NK-92 (cell line): ENCODE results near the gene MLLT3.

Experiments used
- DNase-seq: peaks from one replicate; lab custom pipeline; 2025; ENCODE audit not compliant: unreplicated experiment; lab: John Stamatoyannopoulos, UW

Gene MLLT3

DNA sequence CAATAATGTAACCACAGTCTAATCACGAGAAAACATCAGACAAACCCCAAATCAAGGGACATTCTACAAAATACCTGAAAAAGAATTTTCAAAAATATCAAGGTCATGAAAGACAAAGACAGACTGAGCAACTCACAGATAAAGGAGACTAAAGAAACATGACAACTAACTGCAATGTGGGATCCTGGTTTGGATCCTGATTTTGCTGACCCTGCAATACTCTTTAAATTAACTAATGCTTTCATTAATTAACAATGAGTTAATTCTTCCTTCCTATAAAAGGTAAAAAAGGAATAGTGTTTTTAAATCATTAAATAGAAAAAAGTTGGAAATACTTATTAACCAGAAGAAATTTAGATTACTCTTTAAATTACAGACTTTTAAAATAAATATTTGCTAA, 103.6 kb downstream of the MLLT3 start:
- no peak for DNase-seq

- no peak for DNase-seq
These were observed 109.0 kb downstream of the MLLT3 start for GRCh38 chr9:20513126-20513913.

GRCh38 chr9:20512636-20513035, 109.7 kb downstream of the MLLT3 start:
- DNase-seq = no peak

DNA sequence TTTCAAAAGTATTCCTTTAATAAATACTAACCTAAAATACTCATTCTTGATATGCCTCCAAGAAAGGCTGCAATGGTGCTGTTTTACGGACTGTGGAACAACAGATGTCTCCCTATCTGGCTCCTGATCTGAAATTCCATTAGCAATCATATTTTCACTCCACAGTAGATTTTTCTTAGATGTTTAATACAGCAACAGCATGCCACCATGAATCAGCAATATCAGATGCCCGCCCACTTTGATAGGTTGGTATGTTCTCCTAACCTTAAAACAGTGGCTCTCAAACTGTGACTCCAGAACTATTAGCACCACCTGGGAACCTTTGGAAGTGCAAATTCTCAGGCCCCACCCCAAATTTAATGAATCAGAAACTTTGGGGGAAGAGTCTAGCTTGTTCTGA, 110.2 kb downstream of the MLLT3 start:
- DNase-seq = no peak

- DNase-seq = no peak
These were observed 110.6 kb downstream of the MLLT3 start for GRCh38 chr9:20511686-20512085.

GRCh38 chr9:20509466-20509865, 112.8 kb downstream of the MLLT3 start:
- DNase-seq = no peak

DNA sequence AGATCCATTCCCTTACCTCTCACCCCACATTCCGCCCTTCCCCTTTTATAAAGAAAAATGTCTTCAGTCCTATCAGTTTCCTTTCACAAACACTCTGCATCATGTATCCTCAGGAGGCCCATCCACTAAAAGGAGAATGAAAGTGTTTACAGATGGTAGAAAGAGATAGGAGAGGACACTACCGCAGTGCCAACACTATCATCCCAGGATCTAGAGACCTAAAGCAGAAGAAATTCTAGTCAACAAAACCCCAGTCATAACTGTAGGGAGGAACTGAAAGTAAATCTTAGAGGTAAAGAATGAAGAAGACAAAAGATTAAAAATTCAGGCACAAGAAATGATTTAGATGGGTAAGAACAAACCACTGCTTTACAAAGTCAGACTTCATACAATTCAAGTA, 114.1 kb downstream of the MLLT3 start:
- DNase-seq = no peak

DNA sequence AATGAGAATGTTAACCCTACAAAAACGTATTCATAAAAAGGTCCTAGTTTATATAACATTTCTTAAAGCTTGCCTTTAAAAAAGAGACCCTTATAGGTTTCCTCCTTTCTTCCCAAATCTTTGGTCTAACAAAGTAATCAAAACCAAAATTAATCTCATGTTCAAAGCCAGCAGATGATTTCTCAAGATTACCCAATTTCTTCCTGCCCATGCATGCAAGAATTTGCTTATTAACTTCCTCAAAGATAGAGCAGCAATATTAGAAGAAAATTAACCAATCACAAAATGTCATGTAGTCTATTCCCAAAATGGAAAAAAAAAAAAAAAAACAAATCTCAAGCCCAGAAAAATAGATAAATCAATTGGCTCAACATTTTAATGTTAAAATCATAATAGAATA, 114.9 kb downstream of the MLLT3 start:
- no peak for DNase-seq

DNA sequence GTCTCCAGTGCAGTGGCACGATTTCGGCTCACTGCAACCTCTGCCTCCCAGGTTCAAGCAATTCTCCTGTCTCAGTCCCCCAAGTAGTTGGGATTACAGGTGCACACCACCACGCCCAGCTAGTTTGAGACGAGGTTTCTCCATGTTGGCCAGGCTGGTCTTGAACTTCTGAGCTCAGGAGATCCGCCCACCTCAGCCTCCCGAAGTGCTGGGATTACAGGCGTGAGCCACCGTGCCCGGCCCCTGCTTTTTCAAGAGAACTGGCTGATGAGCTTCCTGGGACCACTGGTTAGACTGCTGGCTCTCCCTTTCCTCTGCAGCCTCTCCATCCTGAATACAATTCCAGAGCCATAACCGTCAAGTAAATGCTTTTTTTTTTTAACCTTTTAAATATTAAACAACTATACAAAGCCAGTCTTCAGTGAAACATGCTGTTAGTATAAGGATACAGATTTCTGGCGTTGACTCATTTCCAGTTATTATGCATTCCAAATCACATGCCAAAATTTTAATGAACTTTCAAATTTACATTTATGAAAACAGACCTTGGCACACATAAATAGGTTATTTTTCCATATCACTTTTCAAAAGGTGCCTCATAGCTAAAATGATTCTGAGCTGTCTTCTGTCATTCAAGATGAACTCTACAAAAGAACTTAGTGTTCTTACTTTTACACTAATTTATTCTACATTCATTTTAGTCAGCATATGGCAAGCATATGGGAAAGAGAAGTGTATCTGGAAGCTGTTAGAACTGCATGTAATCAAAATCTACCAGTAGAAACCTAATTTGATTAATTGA, 116.0 kb downstream of the MLLT3 start:
- no peak for DNase-seq

DNA sequence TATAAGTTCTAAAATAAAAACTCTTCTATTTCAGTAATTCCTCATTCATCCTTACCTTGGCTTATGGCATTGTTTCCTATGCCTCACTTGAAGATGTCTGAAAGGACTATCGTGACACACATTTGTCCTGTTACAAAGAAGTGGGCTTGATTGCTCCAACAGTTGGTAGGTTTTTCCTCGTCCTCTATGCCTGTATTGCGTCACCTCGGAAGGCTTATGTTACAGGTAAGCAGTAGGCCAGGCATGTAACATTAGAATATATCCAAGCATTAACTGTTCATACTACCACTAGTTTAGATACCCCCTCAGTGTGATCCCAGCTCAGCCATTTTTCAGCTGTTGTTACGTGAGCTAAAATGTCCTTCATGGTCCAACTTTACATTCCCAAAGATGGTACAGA, 116.7 kb downstream of the MLLT3 start:
- no peak for DNase-seq

- DNase-seq = no peak
These were observed 117.4 kb downstream of the MLLT3 start for GRCh38 chr9:20504930-20505329.

DNA sequence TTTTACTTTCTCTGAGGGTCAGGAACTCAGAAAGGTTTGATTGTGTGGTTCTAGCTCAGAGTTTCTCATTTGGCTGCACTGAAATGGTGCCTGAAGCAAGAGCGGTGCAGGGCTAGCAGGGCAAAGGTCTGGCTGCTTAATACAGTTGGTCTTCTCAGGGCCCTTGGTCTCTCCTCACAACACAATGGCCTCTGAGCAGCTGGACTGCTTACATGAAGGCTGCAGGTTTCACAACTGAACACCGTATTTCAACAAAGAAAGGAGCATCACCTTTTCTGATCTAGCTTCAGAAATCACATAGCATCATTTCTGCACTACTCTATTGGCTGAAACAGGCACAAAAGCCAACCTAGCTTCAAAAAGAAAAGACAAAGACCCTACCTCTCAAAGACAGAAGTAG, 122.2 kb downstream of the MLLT3 start:
- no peak for DNase-seq

GRCh38 chr9:20499013-20499412, 123.3 kb downstream of the MLLT3 start:
- DNase-seq = no peak

- no peak for DNase-seq
These were observed 126.0 kb downstream of the MLLT3 start for GRCh38 chr9:20496328-20496727.

- no peak for DNase-seq
These were observed 127.2 kb downstream of the MLLT3 start for GRCh38 chr9:20495098-20495497.

DNA sequence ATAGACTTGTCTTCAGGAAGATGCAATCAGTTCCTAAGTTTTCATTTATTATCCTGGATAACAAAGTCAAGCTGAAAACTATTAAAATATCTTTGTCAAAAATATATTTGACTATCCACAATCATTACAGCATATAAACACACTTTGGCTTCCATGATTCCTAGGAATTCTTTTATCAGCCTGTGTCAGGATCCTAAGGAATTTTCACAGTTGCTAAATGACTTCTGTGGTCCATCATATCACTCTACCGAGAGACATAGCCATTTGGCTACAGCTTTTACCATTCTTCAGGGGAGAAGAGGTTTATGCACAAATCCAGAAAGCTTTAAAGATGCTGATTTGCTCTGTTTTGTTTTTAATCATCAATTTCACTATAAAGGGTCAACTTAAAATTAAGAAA, 128.3 kb downstream of the MLLT3 start:
- DNase-seq = no peak

DNA sequence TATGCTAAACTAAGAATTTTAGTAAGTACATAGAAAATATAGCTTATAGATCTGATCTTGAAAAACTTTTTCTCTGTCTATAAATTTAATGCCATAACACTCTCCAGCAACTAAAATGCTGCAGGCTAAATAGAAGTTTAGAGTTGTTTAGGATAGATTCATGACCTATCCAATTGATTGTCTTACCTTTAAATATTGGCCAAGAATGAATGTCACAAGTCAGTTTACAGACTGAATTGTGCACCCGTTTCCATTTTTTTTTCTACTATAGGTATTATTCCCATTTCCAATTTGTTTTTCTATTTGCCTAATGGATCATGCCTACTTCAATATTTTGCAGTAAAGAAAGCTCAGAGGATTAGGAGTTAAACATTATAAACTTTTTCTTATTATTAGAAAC, 129.5 kb downstream of the MLLT3 start:
- DNase-seq = no peak

DNA sequence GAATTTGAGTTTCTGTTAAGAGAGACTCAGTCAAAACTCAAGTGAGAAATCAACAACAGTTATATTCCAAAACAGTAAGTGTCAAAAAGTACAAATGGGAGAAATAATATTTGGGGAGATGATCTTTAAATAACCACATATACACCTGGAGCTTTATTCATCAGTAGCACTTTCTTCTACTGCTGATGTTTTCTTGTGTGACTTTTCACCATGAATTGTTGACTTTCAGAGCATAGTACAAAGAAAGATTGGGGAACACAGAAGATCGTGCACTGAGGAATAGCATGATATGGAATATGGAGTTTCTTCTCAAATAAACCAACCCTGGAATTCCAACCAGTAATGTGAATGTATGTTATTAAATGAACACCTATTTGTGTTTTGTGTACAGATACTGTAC, 130.7 kb downstream of the MLLT3 start:
- no peak for DNase-seq

DNA sequence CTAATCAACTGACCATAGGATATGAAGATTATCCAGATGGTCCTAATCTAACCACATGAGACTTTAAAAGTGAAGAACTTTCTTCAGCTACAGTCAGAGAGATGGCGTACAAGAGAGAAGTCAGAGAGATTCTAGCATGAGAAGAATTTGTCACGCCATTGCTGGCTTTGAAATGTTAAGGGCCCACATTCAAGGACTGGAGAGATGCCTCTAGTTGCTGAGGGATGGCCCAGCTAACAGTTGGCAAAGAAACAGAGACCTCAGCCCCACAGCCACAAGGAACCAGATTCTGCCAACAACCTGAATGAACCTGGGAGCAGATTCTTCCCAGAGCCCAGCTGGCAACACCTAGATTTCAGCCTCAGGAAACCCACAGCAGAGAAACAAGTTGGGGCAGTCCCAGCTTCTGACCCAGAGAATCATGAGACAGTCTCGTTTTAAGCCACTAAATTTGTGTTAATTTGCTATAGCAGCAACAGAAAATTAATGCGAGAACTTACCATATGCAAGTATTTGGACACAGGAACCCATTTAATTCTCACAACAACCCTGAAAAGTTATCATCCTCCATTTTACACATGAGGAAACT, 132.0 kb downstream of the MLLT3 start:
- no peak for DNase-seq

DNA sequence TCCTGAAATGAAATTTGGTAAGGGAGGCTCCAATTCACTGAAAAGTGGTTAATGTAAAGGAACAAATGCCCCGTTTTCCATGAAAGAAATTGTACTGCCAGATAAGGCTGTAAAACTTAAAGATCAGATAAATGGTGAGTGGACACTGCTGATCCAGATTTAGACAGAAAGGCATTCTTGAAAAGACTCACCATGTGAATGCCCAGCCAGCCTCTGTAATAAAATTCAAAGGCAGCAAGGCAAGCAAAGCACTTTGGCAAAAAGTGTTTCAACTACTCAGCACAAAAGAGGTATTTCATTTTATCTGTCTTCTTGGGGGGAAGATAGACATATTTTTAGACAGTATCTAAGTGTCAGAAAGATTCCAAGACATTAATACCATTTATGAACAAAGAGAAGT, 133.6 kb downstream of the MLLT3 start:
- no peak for DNase-seq

- no peak for DNase-seq
These were observed 135.7 kb downstream of the MLLT3 start for GRCh38 chr9:20486552-20486951.

GRCh38 chr9:20481437-20481836, 140.9 kb downstream of the MLLT3 start:
- DNase-seq = no peak
